Neural crest cell (in vitro differentiated cells): Measurements from ENCODE around the gene TEP1. TPM values are rescaled to one million over a fixed set of nuclear protein-coding genes. Genes with fewer than 3 reads are reported as not detected.

Source experiments
- DNase-seq: peaks from one replicate; pipeline ENCODE4 v3.0.0; 2021; ENCODE audit warnings: low read depth, mixed read lengths, low spot score
- H3K27ac Mint-ChIP-seq: one replicate; pipeline ENCODE4 v1.8.0; 2021; ENCODE audit warnings: mild to moderate bottlenecking, mixed read lengths; ENCODE audit not compliant: unreplicated experiment
- H3K27me3 Mint-ChIP-seq: 2 replicates; pipeline ENCODE4 v1.8.0; 2021; ENCODE audit warnings: low read depth, mild to moderate bottlenecking, mixed read lengths
- H3K36me3 Mint-ChIP-seq: 2 replicates; pipeline ENCODE4 v1.8.0; 2021; ENCODE audit warnings: low read depth, mild to moderate bottlenecking, mixed read lengths
- H3K4me1 Mint-ChIP-seq: 2 replicates; pipeline ENCODE4 v1.8.0; 2021; ENCODE audit warnings: mixed read lengths
- H3K4me3 Mint-ChIP-seq: one replicate; pipeline ENCODE4 v1.8.0; 2021; ENCODE audit warnings: mild to moderate bottlenecking, mixed read lengths
- H3K9me3 Mint-ChIP-seq: 2 replicates; pipeline ENCODE4 v1.8.0; 2021; ENCODE audit warnings: mixed read lengths
- CTCF ChIP-seq: fragments of 200-600 bp; sonication (generic); conservative IDR thresholded peaks from 2 replicates; pipeline ENCODE4 v1.5.0; 2021; ENCODE audit warnings: antibody characterized with exemption, mild to moderate bottlenecking
- long read RNA-seq: library from polyadenylated mRNA; unstranded; transcript quantifications from one replicate; pipeline ENCODE4 v2.0.0, GENCODE V29; 2020
- total RNA-seq: library from RNA; stranded (reverse); gene quantifications from 2 replicates; pipeline ENCODE4 v1.2.1, GENCODE V29; 2021

TEP1 gene
- 12.7 and 13.7 TPM in 2 replicates for total RNA-seq
- long read RNA-seq, partial matches to known transcripts: 1 of 2 reads
- long read RNA-seq, other reads (novel, unspliced or antisense): 1 of 2 reads

DNA sequence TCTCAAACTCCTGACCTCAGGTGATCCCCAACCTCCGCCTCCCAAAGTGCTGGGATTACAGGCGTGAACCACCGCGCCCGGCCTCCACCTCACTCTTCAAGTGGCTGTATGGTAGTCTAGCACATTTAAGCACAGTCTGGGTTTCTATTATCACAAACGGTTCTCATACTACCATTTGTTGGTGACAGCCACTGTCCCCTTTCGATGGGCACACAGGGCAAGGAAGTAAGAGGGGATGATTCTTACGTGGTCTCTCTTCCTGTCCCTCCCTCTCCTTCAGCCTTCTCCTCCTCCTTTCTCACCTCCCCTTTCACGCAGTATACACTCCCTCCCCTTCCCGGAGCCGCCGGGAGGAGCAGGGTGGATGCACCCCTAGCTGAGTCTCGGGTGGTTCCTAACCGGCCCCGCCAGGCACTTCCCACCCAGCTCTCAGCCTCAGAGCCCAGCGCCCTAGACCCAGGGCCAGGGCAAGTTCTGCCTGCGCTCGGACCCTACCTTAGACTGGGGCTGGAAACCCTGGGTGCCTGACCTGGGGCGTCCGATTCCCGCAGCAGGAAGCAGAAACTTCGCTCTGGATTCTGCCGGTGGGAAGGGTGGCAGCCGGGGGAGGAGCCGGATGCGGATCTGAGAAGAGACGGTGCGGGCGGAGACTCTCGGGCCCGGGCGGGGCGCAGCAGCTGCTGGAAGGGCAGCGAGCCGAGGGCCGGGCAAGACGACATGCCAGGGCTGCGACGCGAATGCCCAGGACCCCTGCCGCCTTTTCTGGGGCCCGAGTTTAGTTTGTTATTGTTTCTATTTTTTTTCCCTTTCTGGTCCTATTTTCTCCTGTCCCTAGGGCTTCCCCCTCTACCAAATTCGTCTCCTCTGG is at the start of gene TEP1:
TEP1 (minus strand) TSS at position 626 of the 868 bp plus-strand sequence. CDS start 5,062 bp downstream, outside the sequence.
- Mint-ChIP-seq H3K36me3 (no peaks in the 10 kb centered on the region), H3K4me3 (peak within 1 kb of the TSS; percentile 90), H3K27ac (peak within 1 kb of the TSS; percentile 87), H3K9me3 (no peaks in the 10 kb centered on the region), H3K4me1 (peaks cover 23% of the 10 kb centered on the region), H3K27me3 (no peaks in the 10 kb centered on the region)
- peak; percentile 72 for DNase-seq
- no peak for TF ChIP-seq CTCF

DNA sequence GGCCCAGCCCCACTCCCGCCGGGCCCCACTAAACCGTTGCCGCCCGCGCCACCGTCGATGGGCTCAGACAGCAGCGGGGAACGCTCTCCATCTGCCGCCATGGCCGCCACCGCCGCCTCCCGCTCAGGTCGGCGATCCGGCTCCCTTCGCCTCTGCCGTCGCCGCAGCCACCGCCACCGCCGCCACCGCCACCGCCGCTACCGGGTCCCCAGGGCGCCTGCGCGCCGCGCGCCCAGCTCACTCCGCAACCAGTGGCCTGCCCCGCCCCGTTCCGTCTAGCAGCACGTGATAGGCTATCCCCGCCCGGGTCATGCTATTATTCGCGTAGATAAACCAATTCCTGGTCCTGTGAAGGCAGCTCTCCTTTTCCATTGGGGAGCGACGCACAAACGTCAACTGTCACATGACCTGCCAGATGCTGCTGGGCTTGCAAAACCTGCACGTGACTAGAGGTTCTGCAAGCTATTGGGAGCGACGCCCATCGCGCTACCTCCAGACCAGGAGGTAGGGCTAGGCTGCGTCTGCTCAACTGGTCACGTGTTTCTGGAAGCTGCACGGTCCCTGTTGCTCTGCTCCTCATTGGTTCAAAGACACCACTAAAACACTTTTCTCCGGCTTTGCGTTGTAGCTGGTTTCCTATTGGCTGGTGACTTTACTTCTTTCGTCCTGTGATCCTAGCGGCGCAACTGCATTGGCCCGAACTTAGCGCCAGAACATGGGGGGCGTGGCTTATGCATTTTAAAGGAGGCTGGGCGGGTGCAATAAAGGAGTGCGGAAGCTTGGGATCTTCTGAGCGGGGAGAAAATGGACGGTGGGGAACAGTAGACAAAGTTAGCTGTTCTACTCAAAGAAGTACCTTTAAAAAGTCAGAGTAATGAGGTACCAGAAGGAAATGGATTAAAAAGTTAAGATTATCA is 48.2 kb upstream of the TEP1 start, which contains the start of gene PIP4P1:
PIP4P1 (minus strand) TSS at position 210 of the 917 bp plus-strand sequence; CDS start at position 101, 109 bp downstream.
- H3K27me3 Mint-ChIP-seq: peaks cover 14% of the 10 kb centered on the region
- H3K27ac Mint-ChIP-seq: peak within 1 kb of the TSS; percentile 29
- peak; percentile 94 for DNase-seq
- peaks cover 3% of the 10 kb centered on the region for H3K9me3 Mint-ChIP-seq
- H3K4me3 Mint-ChIP-seq: peak within 1 kb of the TSS; percentile 94
- peaks cover 22% of the 10 kb centered on the region for H3K4me1 Mint-ChIP-seq
- TF ChIP-seq CTCF: no peak
- H3K36me3 Mint-ChIP-seq: peaks cover 8% of the 10 kb centered on the region

GRCh38 chr14:20460458-20461224 is 47.3 kb upstream of the TEP1 start:
- peak overlapping the region; percentile 15 for H3K27ac Mint-ChIP-seq
- peaks cover 12% of the 10 kb centered on the region for H3K27me3 Mint-ChIP-seq
- peaks cover 3% of the 10 kb centered on the region for H3K9me3 Mint-ChIP-seq
- DNase-seq: no peak
- TF ChIP-seq CTCF: no peak
- no peak overlapping the region for H3K4me3 Mint-ChIP-seq
- H3K36me3 Mint-ChIP-seq: peaks cover 8% of the 10 kb centered on the region
- peaks cover 22% of the 10 kb centered on the region for H3K4me1 Mint-ChIP-seq

- H3K4me3 Mint-ChIP-seq: no peak overlapping the region
- peaks cover 8% of the 10 kb centered on the region for H3K36me3 Mint-ChIP-seq
- peaks cover 3% of the 10 kb centered on the region for H3K9me3 Mint-ChIP-seq
- H3K4me1 Mint-ChIP-seq: peaks cover 22% of the 10 kb centered on the region
- peaks cover 5% of the 10 kb centered on the region for H3K27me3 Mint-ChIP-seq
- no peak for TF ChIP-seq CTCF
- peak overlapping the region; percentile 15 for H3K27ac Mint-ChIP-seq
- no peak for DNase-seq
These were observed 44.9 kb upstream of the TEP1 start for GRCh38 chr14:20458031-20458789.
